Skeletal muscle satellite cell (primary cell): ENCODE results near the gene GNAZ. TPM values are rescaled to one million over a fixed set of nuclear protein-coding genes. Genes with fewer than 3 reads are reported as not detected.

ENCODE experiments used
- H3K27me3 ChIP-seq: 2 replicates; pipeline ENCODE4 v1.7.0; 2013; ENCODE audit warnings: low read length; ENCODE audit not compliant: control insufficient read depth, insufficient read depth
- H3K36me3 ChIP-seq: 2 replicates; pipeline ENCODE4 v1.7.0; 2013; ENCODE audit warnings: mild to moderate bottlenecking, control low read depth, low read length; ENCODE audit not compliant: insufficient read depth
- H3K4me1 ChIP-seq: 2 replicates; pipeline ENCODE4 v1.7.0; 2013; ENCODE audit warnings: low read length; ENCODE audit not compliant: control insufficient read depth, insufficient read depth
- H3K4me2 ChIP-seq: 2 replicates; pipeline ENCODE4 v1.7.0; 2013; ENCODE audit warnings: mild to moderate bottlenecking, low read length
- H3K4me3 ChIP-seq: 2 replicates; pipeline ENCODE4 v1.7.0; 2013; ENCODE audit warnings: low read length
- H3K9ac ChIP-seq: 2 replicates; pipeline ENCODE4 v1.7.0; 2013; ENCODE audit warnings: mild to moderate bottlenecking, low read depth, low read length, moderate library complexity
- H3K9me3 ChIP-seq: replicated peaks from 2 replicates; pipeline ENCODE4 v1.7.0; 2013; ENCODE audit warnings: mild to moderate bottlenecking, control low read depth, low read length
- small RNA-seq: library from RNA; depleted of rRNA; stranded (forward); fragments of <200 nt; gene quantifications from one replicate; pipeline ENCODE3, GENCODE V24; 2012

Gene GNAZ

DNA sequence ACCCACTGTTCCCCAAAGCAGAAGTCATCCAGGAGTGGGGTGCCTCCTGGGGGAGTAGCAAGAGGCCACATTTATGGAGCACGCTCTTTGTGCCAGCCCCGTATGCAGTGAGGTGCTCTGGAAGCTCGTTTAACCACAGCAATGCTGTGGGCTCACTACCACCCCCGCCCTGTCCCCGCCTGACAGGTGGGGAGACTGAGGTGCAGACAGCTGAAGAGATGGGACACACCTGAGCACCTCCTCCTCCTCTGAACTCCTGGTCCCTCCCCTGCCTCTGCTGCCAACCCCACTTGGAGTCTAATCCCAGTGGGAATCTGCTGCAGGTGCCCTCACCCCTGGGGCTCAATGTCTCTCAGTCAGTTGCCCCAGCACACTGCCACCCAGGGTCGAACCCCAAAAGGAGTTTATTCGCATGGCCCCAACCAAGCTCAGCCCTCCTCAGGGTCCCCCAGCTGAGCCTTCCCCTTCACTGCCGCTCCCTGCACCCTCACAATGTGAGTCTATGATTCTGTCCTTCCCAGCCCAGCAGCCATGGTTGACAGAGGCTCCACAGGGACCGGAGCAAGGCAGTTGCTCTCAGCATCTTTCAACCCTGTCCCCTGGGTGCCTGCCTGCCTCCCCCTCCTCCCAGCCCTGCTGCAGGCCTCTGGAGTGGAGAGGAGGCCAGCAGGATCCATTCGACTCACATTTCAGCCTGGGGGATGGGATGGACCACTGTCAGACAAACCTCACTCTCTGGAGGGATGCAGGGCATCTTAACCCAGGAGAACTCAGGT lies 96.7 kb downstream of the GNAZ start:
- peaks cover 4% of the 10 kb centered on the region for H3K4me1 ChIP-seq
- H3K27me3 ChIP-seq, result peaks cover 6% of the 10 kb centered on the region
- H3K4me2 ChIP-seq, result no peak overlapping the region
- no peaks in the 10 kb centered on the region for H3K36me3 ChIP-seq
- H3K9ac ChIP-seq, result no peak overlapping the region
- no peak overlapping the region for H3K4me3 ChIP-seq
- no peaks in the 10 kb centered on the region for H3K9me3 ChIP-seq

DNA sequence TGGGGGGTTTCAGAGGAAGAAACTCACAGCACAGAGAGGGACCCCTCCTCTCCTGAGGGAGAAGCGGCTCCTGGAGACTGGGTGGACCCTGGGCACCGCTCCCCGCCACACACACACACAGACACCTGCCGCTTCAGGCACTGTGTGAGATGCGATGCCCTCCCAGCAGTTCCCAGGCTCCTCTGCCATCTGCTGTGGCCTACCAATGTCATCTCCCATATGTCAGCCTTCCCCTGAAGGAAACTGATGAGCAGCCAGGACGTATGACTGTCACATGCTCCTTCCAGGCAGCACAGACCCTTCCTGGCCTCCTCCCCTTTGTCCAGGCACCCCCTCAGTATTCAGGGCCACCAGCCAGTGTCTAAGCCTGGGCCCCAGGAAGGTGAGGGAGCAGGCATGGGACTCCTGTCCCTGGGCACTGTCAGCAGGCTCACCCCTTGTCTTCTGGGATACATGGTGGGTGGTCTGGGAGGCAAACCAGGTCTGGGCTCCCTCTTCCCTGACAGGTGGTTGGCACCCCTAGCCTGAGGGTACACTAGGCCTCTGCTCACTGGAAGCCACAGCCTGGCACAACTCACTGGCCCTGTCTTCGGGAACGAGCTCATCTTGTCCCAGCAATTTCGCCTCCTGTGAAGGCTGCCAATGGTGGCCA lies 98.2 kb downstream of the GNAZ start:
- H3K27me3 ChIP-seq, result peaks cover 6% of the 10 kb centered on the region
- H3K9me3 ChIP-seq, result no peaks in the 10 kb centered on the region
- H3K4me1 ChIP-seq, result peaks cover 3% of the 10 kb centered on the region
- no peaks in the 10 kb centered on the region for H3K36me3 ChIP-seq
- no peak overlapping the region for H3K4me3 ChIP-seq
- no peak overlapping the region for H3K4me2 ChIP-seq
- no peak overlapping the region for H3K9ac ChIP-seq

DNA sequence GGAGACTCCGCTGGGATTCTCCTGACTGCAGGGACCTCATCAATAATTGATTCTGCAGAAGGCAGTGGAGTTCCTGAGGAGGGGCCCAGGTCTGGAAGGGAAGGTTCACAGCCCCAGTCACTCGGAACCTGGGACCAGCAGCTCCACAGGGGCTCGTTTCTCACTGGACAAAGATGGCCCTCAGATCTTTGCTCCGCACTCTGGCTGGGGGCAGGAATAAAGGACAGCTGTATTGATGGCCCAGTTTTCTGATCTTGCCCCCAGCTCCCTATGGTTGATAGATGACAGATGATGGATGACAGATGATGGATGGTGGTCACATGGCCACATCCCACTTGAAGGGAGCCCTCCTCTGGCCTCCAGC lies 98.7 kb downstream of the GNAZ start:
- Histone ChIP-seq H3K4me2 (no peak overlapping the region), H3K4me1 (no peaks in the 10 kb centered on the region), H3K9ac (no peak overlapping the region), H3K36me3 (no peaks in the 10 kb centered on the region), H3K27me3 (peaks cover 6% of the 10 kb centered on the region), H3K4me3 (no peak overlapping the region), H3K9me3 (no peaks in the 10 kb centered on the region)

Small RNA genes lying within 50 kb of the gene (small RNA-seq; reads per million reads assigned to genes)
- gene RF00017 (not detected), gene RF00066 (not detected)
